Iris pigment epithelial cell (primary cell): ENCODE measurements around the gene SIPA1.

Source experiments
- DNase-seq: peaks from one replicate; pipeline ENCODE4 v3.0.0-alpha.2; 2011; ENCODE audit warnings: low read depth

SIPA1 gene

GRCh38 chr11:65609665-65610064 is 28.2 kb upstream of the SIPA1 start:
- DNase-seq, result no peak

DNA sequence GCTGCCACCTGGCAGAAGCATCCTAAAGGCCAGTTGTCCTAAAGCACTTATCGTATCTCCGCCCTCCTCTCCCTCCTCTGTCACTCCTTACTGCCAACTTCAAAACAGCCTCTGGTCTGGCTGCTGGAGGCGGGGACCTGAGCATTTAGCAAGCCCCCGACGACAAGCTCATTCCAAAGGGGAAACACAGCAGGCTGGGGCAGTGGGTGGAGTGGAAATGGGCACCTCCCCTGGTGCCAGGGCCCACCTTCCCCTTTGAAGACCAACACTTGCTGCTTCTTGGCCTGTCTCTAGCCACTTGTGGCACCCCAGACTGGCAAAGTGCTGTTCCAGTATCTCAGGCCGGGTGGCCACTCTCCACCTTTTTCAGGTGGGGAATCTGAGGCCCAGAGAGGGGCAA is 27.5 kb upstream of the SIPA1 start:
- no peak for DNase-seq

- no peak for DNase-seq
These were observed 26.7 kb upstream of the SIPA1 start for GRCh38 chr11:65611028-65611757.

GRCh38 chr11:65611758-65612603 is 25.9 kb upstream of the SIPA1 start:
- DNase-seq, result peak; percentile 42

DNA sequence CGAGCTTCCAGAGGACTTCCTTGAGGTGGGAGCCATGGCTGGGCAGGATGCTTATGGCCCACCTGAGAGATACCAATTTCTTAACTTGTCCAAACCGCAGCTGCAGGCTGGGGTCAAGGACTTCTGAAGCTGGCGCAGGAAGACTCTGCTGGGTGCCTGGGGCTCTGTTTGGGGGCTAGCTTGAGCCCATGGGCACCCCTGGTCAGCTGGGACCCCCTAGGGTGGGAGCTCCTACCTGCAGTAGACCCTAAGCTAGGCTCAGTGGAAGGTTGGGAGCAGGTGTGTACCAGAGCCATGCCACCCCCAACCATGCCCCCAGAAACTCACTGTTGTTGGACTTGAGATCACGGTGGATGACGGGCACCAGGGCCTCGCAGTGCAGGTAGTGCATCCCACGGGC is 25.2 kb upstream of the SIPA1 start:
- DNase-seq, result no peak

DNA sequence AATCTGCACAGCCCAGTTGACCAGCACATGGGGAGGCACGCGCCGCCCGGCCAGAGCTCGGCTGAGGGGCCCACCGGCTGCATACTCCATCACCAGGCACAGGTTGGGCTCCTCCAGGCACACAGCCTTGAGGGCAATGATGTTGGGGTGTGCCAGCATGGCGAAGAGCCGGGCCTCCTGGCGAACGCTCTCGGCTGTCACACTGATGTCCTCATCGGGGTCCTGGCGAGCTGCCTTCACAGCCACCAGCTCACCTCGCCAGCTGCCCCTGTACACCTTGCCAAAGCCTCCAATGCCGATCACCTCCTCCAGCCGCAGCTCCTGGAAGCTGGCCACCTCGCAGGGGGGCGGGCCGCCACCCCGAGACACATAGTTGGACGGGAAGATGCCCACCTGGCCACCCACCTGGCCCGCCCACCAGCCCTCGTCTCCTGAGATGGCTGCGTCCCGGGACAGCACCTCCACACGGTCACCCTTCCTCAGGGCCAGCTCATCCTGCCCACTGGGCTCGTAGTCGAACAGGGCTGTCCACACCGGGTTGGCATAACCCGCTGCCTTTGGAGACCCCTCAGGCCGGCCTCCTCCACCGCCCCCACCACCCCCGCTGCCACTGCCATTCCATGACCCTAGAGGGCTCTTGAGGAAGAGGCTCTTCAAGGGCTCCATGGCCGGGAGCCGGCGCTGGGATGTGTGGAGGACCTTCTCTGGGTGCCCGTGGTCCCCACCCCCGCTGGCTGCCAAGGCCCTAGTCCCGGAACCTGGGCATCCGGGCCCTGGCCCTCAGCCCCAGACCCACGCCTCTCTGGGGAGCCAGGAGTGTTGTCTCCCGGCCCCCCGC is 24.6 kb upstream of the SIPA1 start:
- no peak for DNase-seq

GRCh38 chr11:65615229-65615949 is 22.5 kb upstream of the SIPA1 start, which contains the start of gene PCNX3:
Gene PCNX3, plus strand, starts transcription at chr11:65615776. Its CDS starts 536 bp downstream, at chr11:65616312.
- peak; percentile 100 for DNase-seq

DNA sequence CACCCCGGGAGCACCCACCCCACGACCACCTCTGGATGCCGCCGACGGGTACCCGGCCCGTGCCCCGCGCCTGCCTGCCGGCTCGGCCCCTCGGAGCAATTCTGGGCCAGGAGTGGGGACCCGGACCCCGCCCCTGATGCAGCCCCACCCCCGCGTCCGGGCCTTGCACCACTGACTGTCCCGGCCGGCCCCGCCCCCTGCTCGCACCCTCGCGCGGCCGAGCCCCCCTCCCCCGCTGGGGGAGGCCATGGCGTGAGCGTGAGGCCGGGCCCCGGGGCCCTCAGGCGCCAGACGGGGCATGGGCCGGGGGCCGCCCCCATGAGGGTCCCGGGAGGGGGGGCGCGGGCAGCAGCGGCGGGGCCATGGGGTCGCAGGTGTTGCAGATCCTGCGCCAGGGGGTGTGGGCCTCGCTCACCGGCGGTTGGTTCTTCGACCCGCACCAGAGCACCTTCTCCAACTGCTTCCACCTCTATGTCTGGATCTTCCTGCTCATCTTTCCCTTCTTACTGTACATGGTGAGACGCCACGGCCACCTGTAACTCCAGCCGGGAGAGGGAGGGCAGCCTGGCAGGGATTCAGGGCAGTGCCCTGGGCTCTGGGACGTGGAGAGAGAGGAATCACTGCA is 21.8 kb upstream of the SIPA1 start:
- no peak for DNase-seq

DNA sequence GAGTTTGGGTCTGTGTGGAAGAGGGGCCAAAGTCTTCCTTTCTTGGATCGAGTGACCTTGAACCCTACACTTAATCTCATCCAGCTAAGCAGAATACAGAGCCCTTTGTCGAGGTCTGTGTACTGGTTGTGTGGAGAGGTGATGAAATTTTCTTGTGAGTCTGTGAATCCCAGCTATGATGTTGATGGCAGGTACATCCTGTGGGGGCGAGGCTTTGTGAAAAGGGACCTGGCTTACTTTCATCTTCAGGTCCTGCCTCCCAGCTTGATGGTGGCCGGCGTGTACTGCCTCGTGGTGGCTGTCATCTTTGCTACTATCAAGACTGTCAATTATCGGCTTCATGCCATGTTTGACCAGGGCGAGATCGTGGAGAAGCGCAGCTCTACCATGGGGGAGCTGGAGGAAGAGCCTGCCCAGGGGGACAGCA is 21.3 kb upstream of the SIPA1 start:
- no peak for DNase-seq

- no peak for DNase-seq
These were observed 20.6 kb upstream of the SIPA1 start for GRCh38 chr11:65617136-65617850.

- DNase-seq, result no peak
These were observed 19.7 kb upstream of the SIPA1 start for GRCh38 chr11:65617990-65618751.

DNA sequence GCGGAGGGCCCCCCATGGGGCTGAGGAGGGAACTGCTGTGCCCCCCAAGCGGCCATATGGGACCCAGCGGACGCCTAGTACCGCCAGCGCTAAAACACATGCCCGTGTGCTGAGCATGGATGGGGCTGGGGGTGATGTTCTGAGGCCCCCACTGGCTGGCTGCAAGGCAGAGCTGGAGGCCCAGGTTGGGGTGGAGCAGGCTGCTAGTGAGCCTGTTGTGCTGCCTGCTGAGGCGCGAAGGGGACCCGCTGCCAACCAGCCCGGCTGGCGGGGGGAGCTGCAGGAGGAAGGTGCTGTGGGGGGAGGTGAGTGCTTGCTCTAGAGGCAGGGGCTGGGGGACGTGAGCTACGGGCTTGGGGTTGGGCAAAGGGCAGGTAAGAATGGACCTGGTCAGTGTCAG is 19.1 kb upstream of the SIPA1 start:
- no peak for DNase-seq

- no peak for DNase-seq
These were observed 18.5 kb upstream of the SIPA1 start for GRCh38 chr11:65619281-65619928.

DNA sequence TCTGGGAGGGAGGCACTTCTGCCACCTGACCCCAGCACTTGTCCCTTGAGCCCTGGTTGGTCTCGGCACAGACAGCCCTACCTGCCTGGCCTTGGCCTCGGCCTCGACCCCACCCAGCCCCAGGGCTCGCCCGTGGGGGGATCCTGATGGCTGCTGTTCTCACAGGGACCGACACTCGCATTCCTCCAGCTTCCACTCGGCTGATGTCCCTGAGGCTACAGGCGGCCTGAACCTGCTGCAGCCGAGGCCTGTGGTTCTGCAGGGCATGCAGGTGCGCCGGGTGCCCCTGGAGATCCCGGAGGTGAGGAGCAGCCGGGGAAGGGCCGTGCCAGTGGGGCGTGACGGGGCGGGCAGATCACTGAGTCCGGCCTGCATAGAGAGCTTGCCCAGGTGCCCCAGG is 17.2 kb upstream of the SIPA1 start:
- no peak for DNase-seq

GRCh38 chr11:65621460-65621859 is 16.4 kb upstream of the SIPA1 start:
- DNase-seq, result no peak

DNA sequence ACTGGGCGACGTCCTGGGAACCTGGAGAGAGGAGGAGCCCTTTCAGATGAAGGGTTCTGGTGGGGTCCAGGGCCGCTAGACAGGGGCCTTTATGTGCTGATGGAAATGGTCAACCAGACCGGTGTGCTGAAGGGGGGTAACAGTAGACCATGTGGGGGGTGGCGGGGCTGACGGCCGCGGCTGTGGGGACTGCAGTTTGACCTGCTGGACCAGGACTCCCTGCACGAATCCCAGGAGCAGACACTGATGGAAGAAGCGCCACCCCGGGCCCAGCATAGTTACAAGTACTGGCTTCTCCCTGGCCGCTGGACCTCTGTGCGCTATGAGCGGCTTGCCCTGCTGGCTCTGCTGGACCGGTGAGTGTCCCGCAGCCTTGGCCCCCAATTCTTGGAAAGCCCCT is 15.9 kb upstream of the SIPA1 start:
- no peak for DNase-seq

- DNase-seq, result no peak
These were observed 14.7 kb upstream of the SIPA1 start for GRCh38 chr11:65623177-65623576.

- DNase-seq, result no peak
These were observed 13.9 kb upstream of the SIPA1 start for GRCh38 chr11:65623852-65624616.
